Adrenal gland (tissue), 12 donors: ENCODE results near the gene PHKG2. TPM values are rescaled to one million over a fixed set of nuclear protein-coding genes. Genes with fewer than 3 reads are reported as not detected.

ENCODE experiments used
- DNase-seq, 7 donors: peaks; one replicate each; pipeline ENCODE4 v3.0.0-alpha.2; 2019 to 2020
- H3K27ac ChIP-seq, 5 donors: fragments of 200-600 bp; sonication (generic) in 4 of 5; 1 replicate in 3 of 5; 2 replicates in 2 of 5; pipeline versions ENCODE4 v1.5.1 to v1.8.0; 2016 to 2020; ENCODE audit warnings: mild to moderate bottlenecking in 1 of 5
- H3K27me3 ChIP-seq: fragments of 200-600 bp; 2 replicates; pipeline ENCODE4 v1.8.0; 2021
- H3K36me3 ChIP-seq, 2 donors: fragments of 200-600 bp; replicated peaks in 1 of 2; 1 replicate in 1 of 2; 2 replicates in 1 of 2; pipeline versions ENCODE4 v1.5.1 to v1.8.0; 2018 to 2022
- H3K4me1 ChIP-seq, 2 donors: fragments of 200-600 bp; replicated peaks in 1 of 2; 1 replicate in 1 of 2; 2 replicates in 1 of 2; pipeline versions ENCODE4 v1.5.1 to v1.8.0; 2018 to 2021
- H3K4me3 ChIP-seq, 4 donors: fragments of 200-600 bp; sonication (generic) in 3 of 4; one replicate each; pipeline ENCODE4 v1.5.1; 2016 to 2018
- H3K9me3 ChIP-seq, 3 donors: fragments of 200-600 bp; sonication (generic) in 1 of 3; replicated peaks in 1 of 3; 1 replicate in 2 of 3; 2 replicates in 1 of 3; pipeline versions ENCODE4 v1.5.1 to v1.8.0; 2016 to 2021
- CTCF ChIP-seq, 6 experiments: fragments of 450-650 bp in 4 of 6; fragments of 200-600 bp in 2 of 6; sonication (generic) in 1 of 6; IDR thresholded peaks; 1 replicate in 5 of 6; 2 replicates in 1 of 6; pipeline versions ENCODE4 v1.5.1 to v1.8.0; 2016 to 2021; ENCODE audit warnings: antibody characterized with exemption in 6 of 6, mild to moderate bottlenecking in 2 of 6, moderate library complexity in 1 of 6
- POLR2A ChIP-seq, 2 donors: fragments of 450-650 bp; IDR thresholded peaks; one replicate each; pipeline ENCODE4 v1.6.1; 2017; ENCODE audit warnings: antibody characterized with exemption in 2 of 2, mild to moderate bottlenecking in 2 of 2, moderate library complexity in 1 of 2
- WGBS, 4 donors: extraction: QIAGEN DNeasy Blood & Tissue Kit in 2 of 4; methylation state at CpG; one replicate each; pipeline versions ENCODE4 v1.1.5 to v1.1.7; 2013 to 2017; 5-methylcytosine and 5-hydroxymethylcytosine counted together
- intact Hi-C, 2 donors: fragments of 100-400 bp; cut with DNase I; formaldehyde crosslinking; loops; one replicate each; pipeline versions ENCODE4 v1.14.1 to v1.15.0; 2022 to 2023
- polyA plus RNA-seq, 3 donors: library from polyadenylated mRNA; stranded (reverse); fragments of 200-250 nt in 2 of 3; fragments of 350-450 nt in 1 of 3; fragmentation: Illumina TruSeq in 1 of 3; extraction: RNeasy Lipid Tissue Mini Kit (QIAGEN cat#74804) in 1 of 3; gene quantifications; one replicate each; pipeline ENCODE4 v1.2.3, GENCODE V29; 2013 to 2014
- total RNA-seq, 9 donors: library from RNA; depleted of rRNA in 4 of 9; stranded (reverse); fragments of >200 nt in 4 of 9; fragments of 120-200 nt in 1 of 9; fragmentation: NEBNext Ultra II Directional in 1 of 9; extraction: Animal tissue kit (Norgen Biotek cat#: 25700) in 1 of 9; gene quantifications; one replicate each; pipeline versions ENCODE4 v1.1.0 to v1.2.4, GENCODE V29; 2013 to 2023
- donor health status: healthy with polysubstance abuse.
- donor health status: Bipolar disorder and iron deficiency.
- donor health status: DM: yes; HTN: yes; CAD: no.
- donor health status: DM: no; HTN: no; CAD: no.
- donor health status: DM: no; HTN: no; CAD: no.
- donor health status: DM: yes; HTN: yes; CAD: no.

Gene PHKG2
- total and polyA plus RNA-seq, 12 donors: 18.7 to 82.8 (median 35.2) TPM

GRCh38 chr16:30760577-30761426 is 12.6 kb downstream of the PHKG2 start:
- Histone ChIP-seq H3K27me3 (no peaks in the 10 kb centered on the region), H3K4me3 (peak overlapping the region in 3 of 4 donors; percentile 75 to 91 (median 84)), H3K9me3 (no peaks in the 10 kb centered on the region), H3K36me3 (peaks cover 0 to 33% of the 10 kb centered on the region in 2 donors), H3K27ac (peak overlapping the region in 4 of 5 donors; percentile 24 to 78 (median 54)), H3K4me1 (peaks cover 22 to 31% of the 10 kb centered on the region in 2 donors)
- intact Hi-C loops: no loop called here
- peak in 1 of 7 donors; percentile 51 for DNase-seq
- TF ChIP-seq POLR2A (IDR thresholded peaks at IDR 0.05): no peak
- no peak for TF ChIP-seq CTCF (IDR thresholded peaks at IDR 0.05)
- WGBS, 4 donors: 26 to 57% (median 29%) methylated on average over 13 to 26 of the region's 26 CpGs

GRCh38 chr16:30761427-30761927 is 13.3 kb downstream of the PHKG2 start:
- intact Hi-C loops: no loop called here
- Histone ChIP-seq H3K27ac (peak overlapping the region in 4 of 5 donors; percentile 24 to 78 (median 54)), H3K4me1 (peaks cover 22 to 31% of the 10 kb centered on the region in 2 donors), H3K36me3 (peaks cover 0 to 34% of the 10 kb centered on the region in 2 donors), H3K4me3 (peak overlapping the region in 3 of 4 donors; percentile 75 to 91 (median 84)), H3K27me3 (no peaks in the 10 kb centered on the region), H3K9me3 (no peaks in the 10 kb centered on the region)
- peak in 2 of 7 donors; percentile 40 to 70 for DNase-seq
- TF ChIP-seq CTCF (IDR thresholded peaks at IDR 0.05) (no peak), POLR2A (IDR thresholded peaks at IDR 0.05) (peak in 1 of 2 donors; percentile 32)
- WGBS, 4 donors: 0 to 1% (median 0%) methylated on average over 26 to 64 of the region's 64 CpGs

- Histone ChIP-seq H3K36me3 (peaks cover 0 to 36% of the 10 kb centered on the region in 2 donors), H3K27ac (peak within 1 kb of the TSS; percentile 35 to 92 (median 87)), H3K4me3 (peak within 1 kb of the TSS; percentile 58 to 91 (median 80)), H3K27me3 (no peaks in the 10 kb centered on the region), H3K4me1 (peaks cover 22 to 31% of the 10 kb centered on the region in 2 donors), H3K9me3 (no peaks in the 10 kb centered on the region)
- intact Hi-C loops: no loop called here
- peak; percentile 97 to 99 (median 98) for DNase-seq
- TF ChIP-seq POLR2A (IDR thresholded peaks at IDR 0.05): peak; percentile 78 to 84
- TF ChIP-seq CTCF (IDR thresholded peaks at IDR 0.05): no peak
- WGBS, 4 donors: 0 to 1% (median 1%) methylated on average over 52 to 60 of the region's 60 CpGs
Measured at GRCh38 chr16:30761928-30762902, 14.0 kb downstream of the PHKG2 start, which contains the start of the genes CFAP119 and RNF40. TSS of gene CFAP119 (minus strand) at chr16:30762062. CDS start at chr16:30761748, 314 bp downstream. TSS of gene RNF40 (plus strand) at chr16:30762322. CDS start at chr16:30762546, 224 bp downstream.
